ENCODE measurements around the gene PCDHGB1.
"Not testable (repeated sequence)": the region's sequence is repeated elsewhere in the genome, so short reads cannot be mapped to it uniquely, and the experiment has no call there.

PCDHGB1 gene

DNA sequence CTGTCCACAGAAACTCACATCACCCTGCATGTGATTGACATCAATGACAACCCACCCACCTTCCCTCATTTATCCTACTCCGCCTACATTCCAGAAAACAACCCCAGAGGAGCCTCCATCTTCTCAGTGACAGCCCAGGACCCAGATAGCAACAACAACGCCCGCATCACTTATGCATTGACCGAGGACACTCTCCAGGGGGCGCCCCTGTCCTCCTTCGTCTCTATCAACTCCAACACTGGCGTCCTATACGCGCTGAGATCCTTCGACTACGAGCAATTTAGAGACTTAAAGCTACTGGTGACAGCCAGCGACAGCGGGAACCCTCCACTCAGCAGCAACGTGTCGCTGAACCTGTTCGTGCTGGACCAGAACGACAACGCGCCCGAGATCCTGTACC lies 4.6 kb upstream of the PCDHGB1 start:
- no peak for DNase-seq (ENCODE audit: low read depth)
- TF ChIP-seq MYC (IDR thresholded peaks at IDR 0.05; ENCODE audit: low read depth, low read length), result no peak
- TF ChIP-seq, protein P1, sequence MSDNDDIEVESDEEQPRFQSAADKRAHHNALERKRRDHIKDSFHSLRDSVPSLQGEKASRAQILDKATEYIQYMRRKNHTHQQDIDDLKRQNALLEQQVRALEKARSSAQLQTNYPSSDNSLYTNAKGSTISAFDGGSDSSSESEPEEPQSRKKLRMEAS (IDR thresholded peaks at IDR 0.05; ENCODE audit: low read depth, low read length), result no peak
- TF ChIP-seq, protein P2, sequence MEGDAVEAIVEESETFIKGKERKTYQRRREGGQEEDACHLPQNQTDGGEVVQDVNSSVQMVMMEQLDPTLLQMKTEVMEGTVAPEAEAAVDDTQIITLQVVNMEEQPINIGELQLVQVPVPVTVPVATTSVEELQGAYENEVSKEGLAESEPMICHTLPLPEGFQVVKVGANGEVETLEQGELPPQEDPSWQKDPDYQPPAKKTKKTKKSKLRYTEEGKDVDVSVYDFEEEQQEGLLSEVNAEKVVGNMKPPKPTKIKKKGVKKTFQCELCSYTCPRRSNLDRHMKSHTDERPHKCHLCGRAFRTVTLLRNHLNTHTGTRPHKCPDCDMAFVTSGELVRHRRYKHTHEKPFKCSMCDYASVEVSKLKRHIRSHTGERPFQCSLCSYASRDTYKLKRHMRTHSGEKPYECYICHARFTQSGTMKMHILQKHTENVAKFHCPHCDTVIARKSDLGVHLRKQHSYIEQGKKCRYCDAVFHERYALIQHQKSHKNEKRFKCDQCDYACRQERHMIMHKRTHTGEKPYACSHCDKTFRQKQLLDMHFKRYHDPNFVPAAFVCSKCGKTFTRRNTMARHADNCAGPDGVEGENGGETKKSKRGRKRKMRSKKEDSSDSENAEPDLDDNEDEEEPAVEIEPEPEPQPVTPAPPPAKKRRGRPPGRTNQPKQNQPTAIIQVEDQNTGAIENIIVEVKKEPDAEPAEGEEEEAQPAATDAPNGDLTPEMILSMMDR (IDR thresholded peaks at IDR 0.05; ENCODE audit: low read depth, low read length), result no peak
- no peak for TF ChIP-seq POLR2A (IDR thresholded peaks at IDR 0.05; ENCODE audit: extremely low read depth, insufficient read length)
- H3K4me3 ChIP-seq (ENCODE audit: low read depth, low read length), result no peak overlapping the region

DNA sequence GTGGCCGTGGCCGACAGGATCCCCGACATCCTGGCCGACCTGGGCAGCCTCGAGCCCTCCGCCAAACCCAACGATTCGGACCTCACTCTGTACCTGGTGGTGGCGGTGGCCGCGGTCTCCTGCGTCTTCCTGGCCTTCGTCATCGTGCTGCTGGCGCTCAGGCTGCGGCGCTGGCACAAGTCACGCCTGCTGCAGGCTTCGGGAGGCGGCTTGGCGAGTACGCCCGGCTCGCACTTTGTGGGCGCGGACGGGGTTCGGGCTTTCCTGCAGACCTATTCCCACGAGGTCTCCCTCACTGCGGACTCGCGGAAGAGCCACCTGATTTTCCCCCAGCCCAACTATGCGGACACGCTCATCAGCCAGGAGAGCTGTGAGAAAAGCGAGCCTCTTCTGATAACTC lies 3.9 kb upstream of the PCDHGB1 start:
- not testable (repeated sequence) for DNase-seq (ENCODE audit: low read depth)

DNA sequence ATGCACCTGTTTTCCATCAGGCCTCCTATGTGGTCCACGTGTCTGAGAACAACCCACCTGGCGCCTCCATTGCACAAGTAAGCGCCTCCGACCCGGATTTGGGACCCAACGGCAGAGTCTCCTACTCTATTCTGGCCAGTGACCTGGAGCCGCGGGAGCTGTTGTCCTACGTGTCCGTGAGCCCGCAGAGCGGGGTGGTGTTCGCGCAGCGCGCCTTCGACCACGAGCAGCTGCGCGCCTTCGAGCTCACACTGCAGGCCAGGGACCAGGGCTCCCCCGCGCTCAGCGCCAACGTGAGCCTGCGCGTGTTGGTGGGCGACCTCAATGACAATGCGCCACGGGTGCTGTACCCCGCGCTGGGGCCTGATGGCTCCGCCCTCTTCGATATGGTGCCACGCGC lies 1.7 kb downstream of the PCDHGB1 start:
- no peak overlapping the region for H3K4me3 ChIP-seq (ENCODE audit: low read depth, low read length)
- TF ChIP-seq, protein P1 (IDR thresholded peaks at IDR 0.05; ENCODE audit: low read depth, low read length), result no peak
- TF ChIP-seq MYC (IDR thresholded peaks at IDR 0.05; ENCODE audit: low read depth, low read length) (no peak), POLR2A (IDR thresholded peaks at IDR 0.05; ENCODE audit: extremely low read depth, insufficient read length) (no peak)
- TF ChIP-seq, protein P2 (IDR thresholded peaks at IDR 0.05; ENCODE audit: low read depth, low read length), result no peak
- DNase-seq (ENCODE audit: low read depth), result no peak

More for the DNA sequence above, 3.9 kb upstream of the PCDHGB1 start:
- H3K4me3 ChIP-seq (ENCODE audit: low read depth, low read length), result not testable (repeated sequence)

DNA sequence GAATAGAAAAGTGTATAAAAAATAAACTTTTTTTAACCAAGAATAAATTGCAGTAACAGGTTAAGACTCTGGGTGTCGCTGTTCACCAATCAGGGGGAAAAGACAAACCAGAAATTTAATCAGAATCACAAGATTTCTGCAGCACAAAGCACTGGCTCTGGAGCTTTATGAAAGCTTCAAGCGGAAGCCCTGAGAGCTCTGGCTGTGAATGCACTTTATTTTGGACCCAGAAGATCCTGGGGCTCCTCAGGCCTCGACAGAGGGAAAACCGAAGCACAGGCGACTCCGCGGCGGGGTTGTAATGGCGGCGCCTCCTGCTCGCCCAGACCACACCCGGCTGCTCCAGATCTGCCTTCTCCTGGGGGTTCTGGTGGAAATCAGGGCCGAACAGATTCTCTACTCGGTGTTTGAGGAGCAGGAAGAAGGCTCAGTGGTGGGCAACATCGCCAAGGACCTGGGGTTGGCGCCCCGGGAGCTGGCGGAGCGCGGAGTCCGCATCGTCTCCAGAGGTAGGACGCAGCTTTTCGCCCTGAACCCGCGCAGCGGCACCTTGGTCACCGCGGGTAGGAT lies 5.1 kb downstream of the PCDHGB1 start, which contains the start of gene PCDHGA4:
TSS of gene PCDHGA4 (plus strand) at position 122 of the 570 bp plus-strand sequence. CDS start at position 209, 87 bp downstream.
- H3K4me3 ChIP-seq (ENCODE audit: low read depth, low read length), result no peak within 1 kb of the TSS
- peak; percentile 26 for DNase-seq (ENCODE audit: low read depth)

DNA sequence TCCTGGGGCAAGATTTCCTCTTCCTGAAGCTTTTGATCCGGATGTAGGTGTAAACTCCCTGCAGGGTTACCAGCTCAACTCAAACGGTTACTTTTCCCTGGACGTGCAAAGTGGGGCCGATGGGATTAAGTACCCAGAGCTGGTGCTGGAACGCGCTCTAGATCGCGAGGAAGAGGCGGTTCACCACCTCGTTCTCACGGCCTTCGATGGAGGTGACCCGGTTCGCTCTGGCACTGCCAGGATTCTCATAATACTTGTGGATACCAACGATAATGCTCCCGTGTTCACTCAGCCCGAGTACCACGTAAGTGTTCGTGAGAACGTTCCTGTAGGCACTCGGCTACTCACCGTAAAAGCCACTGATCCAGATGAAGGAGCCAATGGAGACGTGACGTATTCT lies 5.7 kb downstream of the PCDHGB1 start:
- DNase-seq (ENCODE audit: low read depth), result no peak
- TF ChIP-seq, protein P1 (IDR thresholded peaks at IDR 0.05; ENCODE audit: low read depth, low read length), result no peak
- TF ChIP-seq MYC (IDR thresholded peaks at IDR 0.05; ENCODE audit: low read depth, low read length) (no peak), POLR2A (IDR thresholded peaks at IDR 0.05; ENCODE audit: extremely low read depth, insufficient read length) (no peak)
- TF ChIP-seq, protein P2 (IDR thresholded peaks at IDR 0.05; ENCODE audit: low read depth, low read length), result no peak
- H3K4me3 ChIP-seq (ENCODE audit: low read depth, low read length), result no peak overlapping the region

More for the DNA sequence above, 5.1 kb downstream of the PCDHGB1 start, which contains the start of gene PCDHGA4:
- TF ChIP-seq, protein P1 (IDR thresholded peaks at IDR 0.05; ENCODE audit: low read depth, low read length), result no peak
- TF ChIP-seq, protein P2 (IDR thresholded peaks at IDR 0.05; ENCODE audit: low read depth, low read length), result peak; percentile 35

DNA sequence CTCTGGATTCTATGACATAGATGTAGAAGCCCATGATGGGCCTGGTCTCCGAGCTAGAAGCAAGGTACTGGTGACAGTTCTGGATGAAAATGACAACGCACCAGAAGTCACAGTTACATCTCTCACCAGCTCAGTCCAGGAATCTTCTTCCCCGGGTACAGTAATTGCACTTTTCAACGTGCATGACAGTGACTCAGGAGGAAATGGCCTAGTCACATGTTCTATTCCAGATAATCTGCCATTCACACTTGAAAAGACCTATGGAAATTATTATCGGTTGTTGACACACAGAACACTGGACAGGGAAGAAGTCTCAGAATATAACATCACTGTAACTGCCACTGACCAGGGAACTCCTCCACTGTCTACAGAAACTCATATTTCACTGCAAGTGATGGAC lies 6.2 kb downstream of the PCDHGB1 start:
- no peak overlapping the region for H3K4me3 ChIP-seq (ENCODE audit: low read depth, low read length)
- TF ChIP-seq, protein P2 (IDR thresholded peaks at IDR 0.05; ENCODE audit: low read depth, low read length), result no peak
- TF ChIP-seq, protein P1 (IDR thresholded peaks at IDR 0.05; ENCODE audit: low read depth, low read length), result no peak
- TF ChIP-seq MYC (IDR thresholded peaks at IDR 0.05; ENCODE audit: low read depth, low read length) (no peak), POLR2A (IDR thresholded peaks at IDR 0.05; ENCODE audit: extremely low read depth, insufficient read length) (no peak)
- DNase-seq (ENCODE audit: low read depth), result no peak
